HUDEP-2 (cell line): ENCODE results near the gene TBK1.
"Not testable (repeated sequence)": the region's sequence is repeated elsewhere in the genome, so short reads cannot be mapped to it uniquely, and the experiment has no call there.

Experiments used
- DNase-seq, 76 experiments: peaks; one replicate each; lab custom pipeline; 2025; ENCODE audit not compliant: unreplicated experiment in 76 of 76; lab: John Stamatoyannopoulos, UW

TBK1 gene

DNA sequence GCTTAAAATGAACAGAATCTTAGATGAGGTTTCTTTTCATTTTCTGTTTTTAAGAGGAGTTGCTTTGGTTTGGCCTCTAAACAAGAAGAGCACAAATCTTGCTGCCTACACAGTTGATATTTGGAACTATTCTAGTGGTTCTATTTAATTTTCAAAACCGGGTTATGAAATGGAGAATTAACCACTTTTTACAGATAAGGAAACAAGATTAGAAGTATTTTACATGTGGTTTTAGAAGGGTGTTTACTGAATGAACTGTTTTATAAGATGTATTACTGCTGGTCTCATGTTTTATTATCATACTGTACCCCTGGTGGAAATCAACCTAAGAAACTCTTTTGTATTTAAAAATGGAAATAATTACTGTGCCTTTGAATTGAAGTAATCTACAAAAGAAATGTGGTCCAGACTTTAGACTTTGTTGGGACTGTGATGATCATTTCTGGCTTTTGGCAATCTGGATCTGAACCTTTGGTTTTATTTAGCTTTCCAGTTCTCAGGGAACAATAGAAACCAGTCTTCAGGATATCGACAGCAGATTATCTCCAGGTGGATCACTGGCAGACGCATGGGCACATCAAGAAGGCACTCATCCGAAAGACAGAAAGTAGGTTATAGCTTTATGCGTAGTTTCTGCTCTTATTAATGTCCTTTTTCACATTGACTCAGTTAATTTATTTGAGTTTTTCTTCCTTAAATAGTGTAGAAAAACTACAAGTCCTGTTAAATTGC lies 43.2 kb downstream of the TBK1 start:
- DNase-seq = no peak

DNA sequence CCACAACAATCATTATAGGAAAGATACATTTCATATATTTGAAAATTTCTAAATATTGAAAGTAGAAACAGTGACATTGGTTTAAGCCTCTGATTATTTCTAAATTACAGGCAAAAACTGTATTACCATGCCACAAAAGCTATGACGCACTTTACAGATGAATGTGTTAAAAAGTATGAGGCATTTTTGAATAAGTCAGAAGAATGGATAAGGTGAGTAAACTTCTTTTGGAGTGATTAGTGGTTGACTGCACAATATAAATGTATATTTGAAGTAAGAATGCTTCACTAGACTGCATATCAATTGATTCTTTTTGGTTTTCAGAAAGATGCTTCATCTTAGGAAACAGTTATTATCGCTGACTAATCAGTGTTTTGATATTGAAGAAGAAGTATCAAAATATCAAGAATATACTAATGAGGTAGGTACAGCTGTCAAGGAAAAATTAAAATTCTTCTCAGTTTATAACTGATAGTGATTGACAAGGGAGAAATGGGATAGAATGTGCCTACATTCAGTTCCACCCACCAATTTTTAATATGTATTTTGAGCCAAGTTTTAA lies 45.0 kb downstream of the TBK1 start:
- DNase-seq = no peak

DNA sequence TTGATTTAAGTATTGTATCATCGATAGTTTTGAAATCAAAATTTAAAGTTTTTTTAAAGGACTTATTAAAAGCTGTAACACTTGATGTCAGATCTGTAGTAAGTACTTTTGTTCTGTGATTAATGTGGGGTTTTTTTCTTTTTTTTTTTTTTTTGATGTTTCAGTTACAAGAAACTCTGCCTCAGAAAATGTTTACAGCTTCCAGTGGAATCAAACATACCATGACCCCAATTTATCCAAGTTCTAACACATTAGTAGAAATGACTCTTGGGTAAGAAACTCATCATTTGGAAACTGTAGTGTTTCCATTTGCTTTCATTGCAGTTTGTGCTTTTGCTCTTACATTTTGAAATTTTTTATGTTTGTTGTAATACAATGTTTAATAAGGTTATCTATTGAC lies 45.6 kb downstream of the TBK1 start:
- no peak for DNase-seq

DNA sequence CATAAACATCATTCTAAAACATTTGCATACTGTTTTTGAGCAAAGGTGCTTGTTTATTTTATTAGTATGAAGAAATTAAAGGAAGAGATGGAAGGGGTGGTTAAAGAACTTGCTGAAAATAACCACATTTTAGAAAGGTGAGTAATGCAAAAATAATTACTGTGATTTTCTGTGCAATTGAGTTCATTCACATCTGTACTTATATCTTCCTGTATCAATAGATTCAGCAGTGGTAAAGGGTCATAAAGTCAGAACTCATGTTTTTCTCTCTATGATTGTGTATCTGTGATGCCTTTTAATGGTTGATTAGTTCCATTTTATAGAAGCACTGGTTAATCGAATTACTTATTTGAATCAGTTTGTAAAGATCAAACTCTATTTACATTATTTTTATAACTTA lies 46.0 kb downstream of the TBK1 start:
- no peak for DNase-seq

DNA sequence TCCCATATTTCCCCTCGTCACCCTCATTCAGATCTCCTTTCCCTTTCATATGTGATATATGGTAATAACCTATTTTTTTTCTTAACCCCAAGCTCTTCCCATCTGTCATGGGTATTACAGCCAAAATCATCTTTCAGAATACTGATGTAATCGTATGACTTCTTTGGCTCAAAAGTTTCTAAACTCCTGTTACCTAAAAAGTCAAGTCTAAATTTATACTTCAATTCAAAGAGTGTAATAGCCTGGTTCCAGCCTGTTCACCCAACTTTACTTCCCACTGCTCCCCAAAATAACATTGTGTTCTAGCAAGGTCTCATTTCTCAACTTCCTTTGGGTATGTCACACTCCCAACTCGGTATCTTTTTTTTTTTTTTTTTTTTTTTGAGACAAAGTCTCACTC lies 48.5 kb downstream of the TBK1 start:
- no peak for DNase-seq

DNA sequence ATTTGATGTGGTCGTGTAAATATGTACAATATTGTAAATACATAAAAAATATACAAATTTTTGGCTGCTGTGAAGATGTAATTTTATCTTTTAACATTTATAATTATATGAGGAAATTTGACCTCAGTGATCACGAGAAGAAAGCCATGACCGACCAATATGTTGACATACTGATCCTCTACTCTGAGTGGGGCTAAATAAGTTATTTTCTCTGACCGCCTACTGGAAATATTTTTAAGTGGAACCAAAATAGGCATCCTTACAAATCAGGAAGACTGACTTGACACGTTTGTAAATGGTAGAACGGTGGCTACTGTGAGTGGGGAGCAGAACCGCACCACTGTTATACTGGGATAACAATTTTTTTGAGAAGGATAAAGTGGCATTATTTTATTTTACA lies 49.6 kb downstream of the TBK1 start:
- no peak for DNase-seq

DNA sequence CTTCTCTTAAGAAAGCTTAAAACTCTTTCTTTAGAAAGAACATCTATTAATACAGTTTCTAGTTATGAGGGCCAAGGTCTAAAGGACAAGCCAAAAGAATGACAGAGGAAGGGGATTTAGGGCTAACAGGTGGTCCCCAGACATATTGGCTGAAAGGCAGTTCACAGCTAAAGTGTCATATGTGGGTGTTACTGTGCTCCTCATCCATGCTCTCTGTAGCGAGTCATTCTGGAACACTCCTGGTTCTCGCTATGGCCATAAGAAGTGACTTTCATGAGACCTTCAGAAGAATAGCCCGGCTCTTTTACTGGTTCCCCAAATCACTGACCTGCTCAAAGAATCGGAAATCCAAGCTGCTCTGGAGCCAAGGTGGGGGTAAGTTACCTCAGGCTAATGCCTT lies 55.0 kb downstream of the TBK1 start:
- no peak for DNase-seq

DNA sequence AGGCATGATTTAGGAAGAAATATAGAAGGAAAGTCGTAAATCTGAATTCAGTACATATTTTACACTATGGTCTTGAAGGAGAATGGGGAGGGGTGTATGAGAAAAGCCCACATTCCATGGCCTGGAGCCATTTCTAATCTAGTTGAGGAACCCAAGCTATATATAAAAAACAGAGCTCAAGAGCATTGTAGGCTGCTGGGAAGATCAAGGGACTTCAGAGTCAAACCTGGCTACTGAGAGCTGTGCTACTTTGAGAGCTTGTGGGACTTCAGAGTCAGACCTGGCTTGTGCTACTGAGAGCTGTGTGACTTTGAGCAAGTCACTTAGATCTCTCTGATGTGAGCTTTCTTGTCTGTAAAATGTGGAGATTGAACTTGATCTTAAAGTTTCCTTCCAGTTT lies 58.7 kb downstream of the TBK1 start:
- DNase-seq = no peak

DNA sequence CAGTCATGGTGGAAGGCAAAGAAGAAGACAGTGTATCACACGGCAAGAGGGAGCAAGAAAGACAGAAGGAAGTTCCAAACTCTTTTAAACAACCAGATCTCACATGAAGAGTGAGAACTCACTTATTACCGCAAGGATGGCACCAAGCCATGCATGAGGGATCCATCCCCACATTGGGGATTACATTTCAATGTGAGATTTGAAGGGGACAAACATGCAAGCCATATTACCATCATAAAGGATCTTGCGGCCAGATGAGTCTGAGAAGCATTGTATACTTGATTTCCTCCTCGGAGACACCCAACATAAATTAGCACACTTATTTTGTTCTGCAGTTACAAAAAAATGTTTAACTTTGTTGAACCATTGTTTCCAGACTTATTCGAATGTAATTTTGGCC lies 66.5 kb downstream of the TBK1 start:
- no peak for DNase-seq

DNA sequence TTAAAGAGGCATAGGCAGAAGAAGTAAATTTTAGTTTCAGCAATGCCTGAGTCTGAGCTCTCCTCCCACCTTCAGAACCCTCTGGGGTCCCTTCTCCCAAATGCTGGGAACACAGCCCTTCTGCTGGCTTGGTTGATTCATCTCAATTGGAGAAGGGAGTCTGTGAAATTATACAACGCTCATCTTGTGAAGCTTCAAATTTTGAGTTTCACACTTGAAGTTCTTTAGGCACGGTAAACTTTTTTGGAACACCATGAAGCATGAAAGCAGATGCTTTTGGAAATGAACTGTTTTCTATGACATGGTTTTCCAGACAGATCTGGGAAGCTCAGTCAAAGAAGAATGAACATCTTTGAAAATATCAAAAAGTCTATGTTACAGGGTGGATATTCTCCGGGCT lies 69.9 kb downstream of the TBK1 start:
- no peak for DNase-seq

DNA sequence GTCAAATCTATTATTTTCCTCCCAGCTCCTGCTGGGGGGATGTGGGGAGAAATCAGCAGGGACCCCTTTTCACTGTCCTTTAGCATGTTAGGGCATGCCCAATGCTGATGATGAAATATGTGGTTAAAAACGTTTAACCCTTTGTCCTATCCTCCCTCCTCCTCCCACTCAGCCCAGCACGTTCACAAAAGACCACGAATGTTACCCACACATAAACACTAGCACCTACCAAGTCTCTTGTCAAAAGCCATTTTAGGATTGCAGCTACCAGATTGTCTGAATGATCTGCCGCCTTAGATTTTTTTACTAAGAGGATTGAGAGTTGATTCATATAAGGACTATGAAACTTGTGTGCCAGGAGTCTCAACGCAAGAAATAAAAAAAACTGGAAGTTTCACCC lies 70.4 kb downstream of the TBK1 start:
- DNase-seq = peak in 1 of 76 experiments; percentile 5

DNA sequence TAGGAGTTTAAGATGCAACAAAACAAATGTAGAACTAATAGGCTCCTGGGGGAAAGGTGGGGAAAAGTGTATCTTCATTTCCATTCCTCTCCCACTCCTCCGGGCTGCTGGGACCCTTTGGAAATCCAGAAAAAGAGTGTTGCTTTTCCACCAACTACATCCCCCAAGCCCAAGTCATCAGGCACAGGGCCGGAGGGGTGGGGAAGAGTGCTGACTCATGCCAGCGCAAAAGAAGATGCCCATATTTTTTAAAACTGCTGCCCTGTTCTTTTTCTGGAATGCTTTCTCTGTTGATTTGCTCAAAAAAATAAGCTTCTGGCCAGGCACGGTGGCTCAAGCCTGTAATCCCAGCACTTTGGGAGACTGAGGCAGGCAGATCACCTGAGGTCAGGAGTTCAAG lies 70.9 kb downstream of the TBK1 start:
- DNase-seq = no peak

DNA sequence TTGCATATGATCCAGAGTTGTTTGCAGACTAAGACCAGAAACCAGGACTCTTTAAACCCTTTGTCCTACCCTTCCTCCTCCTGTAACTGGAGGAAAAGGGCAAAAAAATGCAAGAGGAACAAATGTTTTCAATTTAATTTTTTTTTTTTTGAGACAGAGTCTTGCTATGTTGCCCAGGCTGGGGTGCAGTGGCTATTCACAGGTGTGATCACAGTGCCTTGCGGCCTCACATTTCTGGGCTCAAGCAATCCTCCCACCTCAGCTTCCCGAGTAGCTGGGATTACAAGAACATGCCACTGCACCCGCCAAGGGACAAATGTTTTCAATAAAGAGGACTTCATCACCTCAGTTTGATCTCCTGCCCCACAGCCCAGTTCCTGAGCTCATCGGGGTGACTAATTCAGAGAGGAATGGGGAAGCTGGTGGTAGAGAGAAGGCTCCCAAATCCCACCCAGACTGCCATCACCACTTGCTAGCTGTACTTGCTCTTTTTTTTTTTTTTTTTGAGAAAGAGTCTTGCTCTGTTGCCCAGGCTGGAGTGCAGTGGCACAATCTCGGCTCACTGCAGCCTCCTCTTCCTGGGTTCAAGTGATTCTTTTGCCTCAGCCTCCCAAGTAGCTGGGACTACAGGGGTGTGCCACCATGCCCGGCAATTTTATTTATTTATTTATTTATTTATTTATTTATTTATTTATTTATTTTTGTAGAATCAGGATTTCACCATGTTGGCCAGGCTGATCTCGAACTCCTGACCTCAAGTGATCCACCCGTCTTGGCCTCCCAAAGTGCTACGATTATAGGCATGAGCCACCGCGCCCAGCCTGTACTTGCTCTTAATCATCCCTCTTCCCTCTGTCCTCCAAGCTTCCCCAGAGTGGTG lies 71.9 kb downstream of the TBK1 start:
- not testable (repeated sequence) for DNase-seq

DNA sequence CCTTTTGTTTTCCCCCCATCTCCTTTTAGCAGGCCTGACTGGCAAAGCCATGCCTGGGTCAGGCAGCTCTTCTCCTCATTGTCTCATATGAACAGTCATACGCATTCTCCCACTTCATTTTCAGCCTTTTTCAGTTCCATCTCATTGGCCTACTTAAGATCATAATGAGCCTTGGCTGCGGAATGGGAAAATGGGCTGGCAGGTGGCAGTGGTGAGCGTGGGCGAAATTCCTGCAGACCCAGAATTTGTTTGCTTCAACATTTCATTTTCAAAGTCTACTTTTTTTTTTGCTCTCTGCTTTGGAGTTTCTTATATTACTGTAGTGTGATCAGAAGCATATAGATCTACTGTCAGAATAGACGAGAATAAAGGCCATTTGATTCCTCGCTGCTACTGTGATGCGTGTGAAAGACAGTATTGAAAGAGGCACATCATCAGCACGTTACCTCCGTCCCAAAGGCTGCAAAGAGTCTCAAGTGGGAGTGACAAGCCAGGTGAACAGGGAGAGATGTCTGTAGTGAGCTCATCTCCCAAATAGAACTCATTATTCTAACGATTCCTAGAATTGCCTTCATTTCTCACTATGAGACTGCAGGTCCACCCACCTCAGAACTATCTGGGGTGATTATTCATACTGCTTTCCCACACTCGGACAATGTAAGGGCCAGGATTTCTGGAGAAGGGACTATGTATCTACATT lies 73.7 kb downstream of the TBK1 start:
- DNase-seq = no peak

DNA sequence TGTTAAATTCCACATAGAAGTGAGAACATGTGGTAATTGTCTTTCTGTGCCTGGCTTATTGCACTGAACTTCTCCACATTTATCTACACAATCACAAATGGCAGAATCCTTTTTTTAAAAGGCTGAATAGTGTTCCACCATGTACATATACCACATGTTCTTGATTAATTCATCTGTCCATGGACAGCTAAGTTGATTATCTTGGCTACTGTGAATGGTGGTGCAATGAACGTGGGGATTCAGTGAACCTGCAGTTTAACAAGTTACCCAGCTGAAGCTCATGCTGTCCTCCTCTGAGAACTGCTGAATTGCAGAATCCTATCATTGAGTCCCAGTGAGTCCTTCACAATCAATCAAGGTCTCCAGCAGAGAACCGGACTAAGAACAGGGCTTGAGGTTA lies 74.9 kb downstream of the TBK1 start:
- DNase-seq = no peak

DNA sequence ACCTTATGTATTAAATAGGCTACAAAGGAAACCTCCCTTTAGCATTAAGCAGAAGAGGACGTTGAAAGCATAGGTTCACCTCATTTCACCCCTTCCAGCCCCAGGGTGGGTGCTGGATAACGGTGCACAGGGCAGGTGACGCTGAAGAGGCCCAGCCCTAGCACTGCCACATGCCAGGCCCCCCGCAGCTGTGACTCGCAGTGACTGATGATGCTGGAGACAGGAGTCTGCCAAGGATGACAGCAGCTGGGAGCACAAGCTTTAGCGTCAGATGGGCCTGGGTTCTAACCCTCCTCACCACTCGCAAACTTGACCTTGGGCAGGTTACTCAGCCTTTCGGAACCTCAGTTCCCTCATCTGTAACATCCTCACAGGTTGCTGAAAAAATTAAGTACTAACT lies 76.7 kb downstream of the TBK1 start:
- DNase-seq = no peak

DNA sequence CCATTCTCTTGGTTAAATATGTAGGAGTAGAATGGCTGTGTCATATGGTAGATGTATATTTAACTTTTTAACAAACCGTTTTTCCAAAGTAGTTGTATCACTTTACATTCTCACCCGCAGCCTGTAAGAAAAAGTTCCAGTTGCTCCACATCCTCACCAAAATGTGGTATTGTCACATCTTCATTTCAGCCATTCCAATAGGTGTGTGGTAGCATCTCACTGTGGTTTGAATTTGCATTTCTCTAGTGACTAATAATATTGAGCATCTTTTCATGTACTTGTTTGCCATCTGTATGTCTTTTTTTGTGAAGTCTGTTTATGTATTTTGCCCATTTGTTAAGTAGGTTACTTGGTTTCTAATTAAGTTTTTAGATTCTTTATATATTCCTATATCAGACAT lies 78.6 kb downstream of the TBK1 start:
- no peak for DNase-seq

DNA sequence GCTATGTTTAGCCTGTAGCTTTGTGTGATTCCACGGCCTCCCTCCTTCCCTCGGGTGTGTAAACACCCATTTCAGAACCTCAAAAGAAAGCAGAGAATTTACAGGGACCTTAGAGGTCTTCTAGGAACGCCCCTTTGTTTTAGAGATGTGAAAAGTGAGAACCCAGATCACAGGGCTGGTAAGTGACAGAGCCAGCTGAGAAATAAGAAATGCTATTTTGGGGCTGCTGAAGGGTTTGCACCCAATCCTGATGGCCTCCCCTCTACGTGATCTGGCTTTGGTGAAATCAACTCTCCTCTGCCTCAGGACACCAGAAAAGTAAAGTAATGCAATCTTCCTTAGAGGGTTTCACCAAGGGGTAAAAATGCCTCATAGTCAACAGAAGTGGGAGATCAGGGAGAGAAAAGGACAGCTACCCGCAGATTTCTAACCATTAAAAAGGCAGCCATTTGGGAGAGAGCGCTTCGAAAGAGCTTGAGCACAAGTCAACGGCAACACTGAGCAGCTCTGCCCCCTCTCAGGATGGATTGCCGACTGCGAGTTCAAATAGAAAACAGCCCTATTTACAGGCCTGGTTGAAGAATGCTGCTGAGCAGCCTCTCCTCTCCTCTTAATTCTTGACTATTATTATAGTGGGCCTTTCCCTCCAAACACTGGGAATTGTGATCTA lies 79.9 kb downstream of the TBK1 start:
- DNase-seq = no peak

DNA sequence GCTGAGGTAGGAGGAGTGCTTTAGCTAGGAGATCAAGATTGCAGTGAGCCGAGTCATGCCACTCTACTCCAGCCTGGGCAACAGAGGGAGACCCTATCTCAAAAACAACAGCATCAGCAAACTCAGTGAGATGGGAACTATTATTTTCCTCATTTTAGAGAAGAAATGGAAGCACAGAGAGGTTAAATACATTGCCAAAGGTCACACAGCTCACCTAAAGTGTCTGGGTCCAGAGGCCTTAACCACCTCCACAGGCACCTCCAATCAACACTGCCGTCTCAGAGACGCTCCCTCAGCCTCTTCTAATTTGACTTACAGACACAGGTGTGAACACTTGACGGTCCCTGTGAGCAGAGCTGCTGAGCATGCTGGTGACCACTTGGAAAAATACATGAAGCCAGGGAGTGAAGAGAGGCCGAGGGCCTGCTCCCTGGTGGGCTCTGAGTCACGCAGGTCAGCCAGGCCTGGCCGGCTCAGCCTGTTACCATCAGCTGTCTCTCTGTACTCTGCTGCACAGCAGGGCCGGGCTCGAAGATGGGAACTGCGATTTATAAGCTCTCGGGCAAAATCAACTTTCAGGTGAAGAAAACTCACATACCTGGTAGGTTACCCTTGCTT lies 80.9 kb downstream of the TBK1 start:
- DNase-seq = no peak

DNA sequence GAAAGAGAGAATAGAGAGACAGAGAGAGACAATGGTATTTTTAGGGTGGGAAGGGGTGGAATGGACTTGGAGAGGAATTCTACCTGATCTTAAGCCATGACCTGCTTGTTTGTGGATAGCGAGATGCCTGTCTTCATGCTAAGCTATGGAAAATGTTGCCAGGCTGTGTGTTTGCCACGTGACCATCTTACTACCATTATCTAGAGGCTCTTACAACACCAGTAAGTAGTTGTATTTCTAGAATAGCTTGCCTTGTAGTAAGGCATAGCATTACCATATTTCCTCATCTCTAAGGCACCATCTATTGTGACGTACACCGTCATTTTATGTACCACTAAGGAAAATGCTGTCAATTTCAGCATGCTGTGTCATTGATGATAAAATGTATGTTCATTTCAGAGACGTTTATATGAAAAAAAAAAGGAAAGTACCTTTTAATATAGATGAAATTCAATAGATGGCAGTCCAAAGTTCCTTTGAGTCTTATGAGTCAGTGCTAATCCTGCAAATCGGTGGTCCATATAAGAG lies 82.8 kb downstream of the TBK1 start:
- DNase-seq = no peak
